Mesenchymal stem cell (in vitro differentiated cells and primary cell): ENCODE results near the gene ZNF236.
"Not testable (repeated sequence)": the region's sequence is repeated elsewhere in the genome, so short reads cannot be mapped to it uniquely, and the experiment has no call there.

ENCODE experiments used
- DNase-seq: peaks from one replicate; pipeline ENCODE4 v3.0.0-alpha.2; 2013
- H2AFZ ChIP-seq: one replicate; pipeline ENCODE4 v1.6.1; 2013; ENCODE audit warnings: low read depth, mild to moderate bottlenecking, control low read depth, inconsistent platforms, low read length, moderate library complexity
- H2AK5ac ChIP-seq: 2 replicates; pipeline ENCODE4 v1.6.1; 2013; ENCODE audit warnings: low read length, moderate library complexity, mild to moderate bottlenecking, inconsistent platforms; ENCODE audit not compliant: severe bottlenecking
- H2BK120ac ChIP-seq: one replicate; pipeline ENCODE4 v1.6.1; 2013; ENCODE audit warnings: low read depth, mild to moderate bottlenecking, inconsistent platforms, low read length, moderate library complexity
- H2BK12ac ChIP-seq, 2 experiments: one replicate each; pipeline ENCODE4 v1.6.1; 2013; ENCODE audit warnings: inconsistent platforms in 2 of 2, low read length in 2 of 2, mild to moderate bottlenecking in 2 of 2, moderate library complexity in 2 of 2, control low read depth in 1 of 2
- H2BK15ac ChIP-seq: one replicate; pipeline ENCODE4 v1.6.1; 2013; ENCODE audit warnings: mild to moderate bottlenecking, low read depth, inconsistent platforms; ENCODE audit not compliant: poor library complexity, severe bottlenecking
- H2BK5ac ChIP-seq: 2 replicates; pipeline ENCODE4 v1.6.1; 2013; ENCODE audit warnings: low read depth, mild to moderate bottlenecking, low read length, control low read depth, inconsistent platforms; ENCODE audit not compliant: poor library complexity, severe bottlenecking
- H3K14ac ChIP-seq, 2 experiments: one replicate each; pipeline ENCODE4 v1.6.1; 2013; ENCODE audit warnings: inconsistent platforms in 2 of 2, low read length in 2 of 2, control low read depth in 1 of 2, mild to moderate bottlenecking in 1 of 2, moderate library complexity in 1 of 2
- H3K18ac ChIP-seq, 2 experiments: one replicate each; pipeline ENCODE4 v1.6.1; 2013; ENCODE audit warnings: inconsistent platforms in 2 of 2, low read length in 2 of 2, control low read depth in 1 of 2, low read depth in 1 of 2, mild to moderate bottlenecking in 1 of 2
- H3K23ac ChIP-seq, 2 experiments: one replicate each; pipeline ENCODE4 v1.6.1; 2013; ENCODE audit warnings: inconsistent platforms in 2 of 2, low read length in 2 of 2, mild to moderate bottlenecking in 2 of 2, moderate library complexity in 2 of 2, control low read depth in 1 of 2
- H3K27ac ChIP-seq: 2 replicates; pipeline ENCODE4 v1.5.1; 2013; ENCODE audit warnings: mild to moderate bottlenecking, moderate library complexity, low read length, control low read depth, inconsistent platforms; ENCODE audit not compliant: poor library complexity, severe bottlenecking
- H3K27me3 ChIP-seq, 2 experiments: 2 replicates each; pipeline versions ENCODE4 v1.6.1 to v1.7.0; 2013; ENCODE audit warnings: low read length in 2 of 2, mild to moderate bottlenecking in 2 of 2, moderate library complexity in 2 of 2, control low read depth in 1 of 2, inconsistent platforms in 1 of 2; ENCODE audit not compliant: control insufficient read depth in 1 of 2, insufficient read depth in 1 of 2
- H3K36me3 ChIP-seq, 2 experiments: 2 replicates each; pipeline versions ENCODE4 v1.6.1 to v1.7.0; 2013; ENCODE audit warnings: low read length in 2 of 2, control low read depth in 1 of 2, inconsistent platforms in 1 of 2, low read depth in 1 of 2, mild to moderate bottlenecking in 1 of 2; ENCODE audit not compliant: insufficient read depth in 2 of 2, control insufficient read depth in 1 of 2
- H3K4ac ChIP-seq, 2 experiments: one replicate each; pipeline ENCODE4 v1.6.1; 2013; ENCODE audit warnings: inconsistent platforms in 2 of 2, low read length in 2 of 2, mild to moderate bottlenecking in 2 of 2, moderate library complexity in 2 of 2, control low read depth in 1 of 2, low read depth in 1 of 2
- H3K4me1 ChIP-seq: 2 replicates; pipeline ENCODE4 v1.6.1; 2013; ENCODE audit warnings: low read depth, low read length, control low read depth; ENCODE audit not compliant: control insufficient read depth, insufficient read depth
- H3K4me2 ChIP-seq: 2 replicates; pipeline ENCODE4 v1.6.1; 2013; ENCODE audit warnings: low read length, mild to moderate bottlenecking, inconsistent platforms; ENCODE audit not compliant: poor library complexity, severe bottlenecking
- H3K4me3 ChIP-seq, 2 experiments: 2 replicates each; pipeline versions ENCODE4 v1.5.1 to v1.7.0; 2013; ENCODE audit warnings: low read length in 2 of 2, mild to moderate bottlenecking in 2 of 2, control low read depth in 1 of 2, low read depth in 1 of 2; ENCODE audit not compliant: insufficient read depth in 1 of 2
- H3K79me1 ChIP-seq: replicated peaks from 2 replicates; pipeline ENCODE4 v1.6.1; 2013; ENCODE audit warnings: mild to moderate bottlenecking, control low read depth, low read length, inconsistent platforms; ENCODE audit not compliant: poor library complexity, severe bottlenecking
- H3K9ac ChIP-seq: 2 replicates; pipeline ENCODE4 v1.7.0; 2013; ENCODE audit warnings: mild to moderate bottlenecking, low read length, moderate library complexity
- H3K9me3 ChIP-seq: 2 replicates; pipeline ENCODE4 v1.7.0; 2013; ENCODE audit warnings: mild to moderate bottlenecking, low read length; ENCODE audit not compliant: control insufficient read depth
- H4K8ac ChIP-seq: one replicate; pipeline ENCODE4 v1.6.1; 2013; ENCODE audit warnings: inconsistent platforms, mild to moderate bottlenecking, low read length, moderate library complexity
- H4K91ac ChIP-seq: one replicate; pipeline ENCODE4 v1.6.1; 2013; ENCODE audit warnings: mild to moderate bottlenecking, low read length, inconsistent platforms
- WGBS: methylation state at CpG from one replicate; pipeline ENCODE4 v1.1.7; 2013; ENCODE audit warnings: mixed read lengths; 5-methylcytosine and 5-hydroxymethylcytosine counted together

Gene ZNF236

DNA sequence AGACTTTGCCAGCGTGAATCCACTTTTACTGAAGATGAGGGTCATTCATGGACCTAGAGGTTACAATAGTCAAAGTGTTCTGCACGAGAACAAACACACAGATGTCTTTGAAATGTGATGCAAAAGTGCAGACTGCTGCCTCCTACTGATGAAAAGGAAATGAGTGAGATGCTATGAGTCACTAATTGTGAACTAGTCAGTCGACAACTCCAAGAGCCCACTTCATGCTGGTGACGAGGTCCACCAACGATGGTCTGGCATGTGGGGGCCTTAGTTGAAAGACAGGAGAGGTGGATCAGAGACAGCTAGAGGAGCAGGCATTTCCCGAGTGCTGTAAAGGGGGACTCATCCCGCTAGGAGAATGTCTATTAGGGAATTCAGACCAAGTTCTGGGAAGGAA, 17.1 kb upstream of the ZNF236 start:
- no peak overlapping the region for H2BK15ac ChIP-seq
- H2AK5ac ChIP-seq, result no peak overlapping the region
- H2AFZ ChIP-seq, result no peak overlapping the region
- H4K8ac ChIP-seq, result no peak overlapping the region
- 35% methylated on average over 6 of the region's 7 CpGs for WGBS
- H2BK5ac ChIP-seq, result no peak overlapping the region
- H3K18ac ChIP-seq, result no peak overlapping the region
- H3K9ac ChIP-seq, result no peak overlapping the region
- no peak overlapping the region for H3K14ac ChIP-seq
- H3K27me3 ChIP-seq, result no peaks in the 10 kb centered on the region
- H3K79me1 ChIP-seq, result no peaks in the 10 kb centered on the region
- no peak overlapping the region for H3K4me2 ChIP-seq
- H3K23ac ChIP-seq, result no peak overlapping the region
- H3K4me1 ChIP-seq, result peaks cover 15% of the 10 kb centered on the region
- H2BK12ac ChIP-seq, result no peak overlapping the region
- H3K27ac ChIP-seq, result no peak overlapping the region
- peaks cover 3 to 6% of the 10 kb centered on the region in 2 experiments for H3K36me3 ChIP-seq
- H3K4ac ChIP-seq, result no peak overlapping the region
- H2BK120ac ChIP-seq, result no peak overlapping the region
- no peak overlapping the region for H4K91ac ChIP-seq
- peak; percentile 50 for DNase-seq
- no peak overlapping the region for H3K4me3 ChIP-seq
- no peaks in the 10 kb centered on the region for H3K9me3 ChIP-seq

DNA sequence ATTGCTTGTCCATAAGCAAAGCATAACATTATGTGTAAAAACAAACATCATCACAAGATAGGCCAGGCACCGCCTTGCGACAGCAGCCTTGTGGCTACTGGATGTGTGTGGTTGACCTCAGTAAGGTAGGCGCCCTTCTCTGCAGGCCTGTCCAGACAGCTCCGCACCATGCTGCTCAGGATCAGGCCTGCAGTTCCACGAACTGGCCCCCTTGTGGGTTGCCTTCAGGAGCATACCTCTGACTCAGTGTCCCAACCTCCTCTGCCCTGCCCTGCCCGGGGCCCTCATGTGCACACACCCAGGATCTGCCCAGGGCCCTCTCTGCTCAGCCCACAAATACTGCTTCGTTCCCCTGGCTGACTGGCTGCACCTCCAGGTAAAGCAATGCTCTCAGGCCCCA, 16.1 kb upstream of the ZNF236 start:
- Histone ChIP-seq H2BK15ac (no peak overlapping the region), H3K79me1 (no peaks in the 10 kb centered on the region), H3K9me3 (no peaks in the 10 kb centered on the region), H3K4me1 (peaks cover 15% of the 10 kb centered on the region), H3K4me2 (no peak overlapping the region), H3K27me3 (no peaks in the 10 kb centered on the region), H2BK12ac (peak overlapping the region in 1 of 2 experiments; percentile 11), H3K27ac (no peak overlapping the region), H3K36me3 (peaks cover 3 to 6% of the 10 kb centered on the region in 2 experiments), H2BK120ac (no peak overlapping the region), H2AK5ac (no peak overlapping the region), H2AFZ (no peak overlapping the region), H3K14ac (peak overlapping the region in 1 of 2 experiments; percentile 53), H3K18ac (no peak overlapping the region), H3K4ac (no peak overlapping the region), H4K91ac (no peak overlapping the region), H2BK5ac (no peak overlapping the region), H3K23ac (no peak overlapping the region), H3K9ac (no peak overlapping the region), H3K4me3 (no peak overlapping the region), H4K8ac (no peak overlapping the region)
- WGBS, result 95% methylated on average over 6 of the region's 7 CpGs
- no peak for DNase-seq

DNA sequence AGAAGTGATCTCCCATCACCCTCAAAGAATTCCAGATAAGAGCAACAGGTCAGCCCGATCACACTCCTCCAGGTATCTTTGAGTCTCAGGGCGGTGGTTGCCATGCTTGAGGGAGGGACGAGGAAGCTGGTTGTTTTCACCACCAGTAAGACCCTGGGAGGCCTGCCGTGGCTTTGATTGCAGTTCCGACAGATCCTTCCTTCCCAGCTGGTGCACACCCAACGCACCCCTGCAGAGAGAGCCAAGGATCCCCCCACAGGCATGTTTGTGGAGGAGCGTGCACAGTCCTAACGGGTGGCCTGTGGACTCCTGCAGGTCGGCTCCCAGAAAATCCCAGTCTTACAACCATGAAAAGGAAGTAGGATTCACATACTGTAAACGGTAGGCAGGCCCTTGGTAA, 13.8 kb upstream of the ZNF236 start:
- 92% methylated on average over 8 of the region's 10 CpGs for WGBS

DNA sequence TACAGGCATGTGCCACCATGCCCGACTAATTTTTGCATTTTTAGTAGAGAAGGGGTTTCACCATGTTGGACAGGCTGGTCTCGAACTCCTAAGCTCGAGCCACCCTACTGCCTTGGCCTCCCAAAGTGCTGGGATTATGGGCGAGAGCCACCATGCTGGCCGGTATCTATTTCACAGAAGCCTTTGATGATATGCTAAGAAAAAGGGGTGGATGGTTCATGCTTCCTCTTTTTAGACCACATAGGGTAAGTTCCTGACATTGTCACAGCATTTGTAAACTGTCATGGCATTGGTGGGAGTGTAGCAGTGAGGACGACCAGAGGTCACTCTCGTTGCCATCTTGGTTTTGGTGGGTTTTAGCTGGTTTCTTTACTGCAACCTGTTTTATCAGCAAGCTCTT, 10.8 kb upstream of the ZNF236 start:
- 95% methylated on average over 7 of the region's 7 CpGs for WGBS
- not testable (repeated sequence) for H4K91ac ChIP-seq, H2BK120ac ChIP-seq, H2BK15ac ChIP-seq, H2BK12ac ChIP-seq, H4K8ac ChIP-seq, DNase-seq, H3K4me2 ChIP-seq, H3K4me1 ChIP-seq, H3K4ac ChIP-seq, H3K9ac ChIP-seq, H3K14ac ChIP-seq, H3K9me3 ChIP-seq, H3K23ac ChIP-seq, H3K27me3 ChIP-seq, H3K4me3 ChIP-seq, H2BK5ac ChIP-seq, H3K27ac ChIP-seq, H2AFZ ChIP-seq, H2AK5ac ChIP-seq, H3K18ac ChIP-seq
- Histone ChIP-seq H3K79me1 (peaks cover 11% of the 10 kb centered on the region), H3K36me3 (peaks cover 8 to 17% of the 10 kb centered on the region in 2 experiments)

More for the DNA sequence above, 13.8 kb upstream of the ZNF236 start:
- H2BK15ac ChIP-seq, result no peak overlapping the region
- H3K9me3 ChIP-seq, result no peaks in the 10 kb centered on the region
- H2BK5ac ChIP-seq, result no peak overlapping the region
- H3K14ac ChIP-seq, result no peak overlapping the region
- no peak overlapping the region for H2AK5ac ChIP-seq
- H2AFZ ChIP-seq, result no peak overlapping the region
- H3K9ac ChIP-seq, result no peak overlapping the region
- no peak overlapping the region for H3K23ac ChIP-seq
- no peak overlapping the region for H2BK120ac ChIP-seq
- no peak overlapping the region for H3K27ac ChIP-seq
- no peak for DNase-seq
- no peak overlapping the region for H2BK12ac ChIP-seq
- no peak overlapping the region for H3K4me3 ChIP-seq
- H3K18ac ChIP-seq, result no peak overlapping the region
- peaks cover 3 to 6% of the 10 kb centered on the region in 2 experiments for H3K36me3 ChIP-seq
- H4K8ac ChIP-seq, result no peak overlapping the region
- no peak overlapping the region for H3K4me2 ChIP-seq
- H3K79me1 ChIP-seq, result no peaks in the 10 kb centered on the region
- H3K27me3 ChIP-seq, result no peaks in the 10 kb centered on the region
- peaks cover 7% of the 10 kb centered on the region for H3K4me1 ChIP-seq
- no peak overlapping the region for H4K91ac ChIP-seq
- no peak overlapping the region for H3K4ac ChIP-seq
